PC-3 (cell line): ENCODE data around the gene LRP1B.

Source experiments
- CTCF ChIP-seq: fragments of 300-600 bp; sonication (generic); conservative IDR thresholded peaks from 2 replicates; pipeline ENCODE4 v1.5.1; 2017; ENCODE audit warnings: antibody characterized with exemption, low read depth, mild to moderate bottlenecking, low read length
- EZH2 ChIP-seq: fragments of 300-600 bp; sonication (generic); IDR thresholded peaks from one replicate; pipeline ENCODE4 v1.6.1; 2017; ENCODE audit warnings: antibody characterized with exemption, mild to moderate bottlenecking, low read length; ENCODE audit not compliant: unreplicated experiment

GRCh38 chr2:140994856-140995255, 1136.0 kb downstream of the LRP1B start:
- TF ChIP-seq CTCF (no peak), EZH2 (no peak)
